ENCODE results near the gene AFF2. TPM values are rescaled to one million over a fixed set of nuclear protein-coding genes. Genes with fewer than 3 reads are reported as not detected.

AFF2 gene
- total RNA-seq, 1 experiment from 2014 or later = 0.05 TPM

- intact Hi-C loops (cut with micrococcal nuclease) = no loop called here
- POLR2A ChIA-PET = no interaction called here
- no peaks in the 10 kb centered on the region for H3K9me3 ChIP-seq (ENCODE audit: control insufficient read depth in 1 of 2, insufficient read depth in 1 of 2, low read depth in 1 of 2, low read length in 2 of 2)
Measured at GRCh38 chrX:148682206-148682605, 181.8 kb downstream of the AFF2 start.

More at GRCh38 chrX:148682206-148682605, 181.8 kb downstream of the AFF2 start:
- no peaks in the 10 kb centered on the region for H3K9me2 ChIP-seq (ENCODE audit: insufficient read depth)
- H3K79me2 ChIP-seq (ENCODE audit: insufficient read depth, low read length) = no peaks in the 10 kb centered on the region
- no TSS peak for BruUV-seq (replicated peaks)
- H3K4me2 ChIP-seq (ENCODE audit: low read length) = no peak overlapping the region
- no peak for DNase-seq (ENCODE audit: low read depth, low spot score)
- no peak overlapping the region for H3K27ac ChIP-seq (ENCODE audit: low read depth, low read length)
- ChIA-PET RAD21 (ENCODE audit: low non-redundant PET in 1 of 2, low total read pairs in 2 of 2, uncharacterized antibody in 2 of 2, unreplicated experiment in 2 of 2) (no interaction called here), CTCF (no interaction called here)
- H2AFZ ChIP-seq (ENCODE audit: low read depth, low read length, poor library complexity, severe bottlenecking) = no peak overlapping the region
- H4K20me1 ChIP-seq (ENCODE audit: insufficient read depth) = no peaks in the 10 kb centered on the region
- no peak overlapping the region for H3K9ac ChIP-seq (ENCODE audit: low read length)
- no peak overlapping the region for H3K4me3 ChIP-seq (replicated peaks in 1 of 2; ENCODE audit: low read depth in 1 of 2, low read length in 2 of 2)
- ATAC-seq = no peak
- TF ChIP-seq ELF1 (IDR thresholded peaks at IDR 0.05; ENCODE audit: borderline replicate concordance, low read depth) = no peak
- TF ChIP-seq POLR2AphosphoS5 (IDR thresholded peaks at IDR 0.05; ENCODE audit: low read depth, low read length) = no peak
- TF ChIP-seq, protein P1, sequence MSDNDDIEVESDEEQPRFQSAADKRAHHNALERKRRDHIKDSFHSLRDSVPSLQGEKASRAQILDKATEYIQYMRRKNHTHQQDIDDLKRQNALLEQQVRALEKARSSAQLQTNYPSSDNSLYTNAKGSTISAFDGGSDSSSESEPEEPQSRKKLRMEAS (IDR thresholded peaks at IDR 0.05) = no peak
- no peak for TF ChIP-seq RAD21 (IDR thresholded peaks at IDR 0.05; ENCODE audit: low read depth)
- TF ChIP-seq ZFX (IDR thresholded peaks at IDR 0.05) = no peak
- TF ChIP-seq ZNF274 (IDR thresholded peaks at IDR 0.05; ENCODE audit: low read depth, low read length) = no peak
- TF ChIP-seq SRF (IDR thresholded peaks at IDR 0.05; ENCODE audit: low read depth) = no peak
- no peak for TF ChIP-seq ZBTB33 (IDR thresholded peaks at IDR 0.05; ENCODE audit: extremely low read depth, insufficient replicate concordance, low read length)
- no peak for TF ChIP-seq TCF7L2 (IDR thresholded peaks at IDR 0.05; ENCODE audit: borderline replicate concordance, extremely low read depth, insufficient read depth, insufficient read length)
- no peaks in the 10 kb centered on the region for H3K27me3 ChIP-seq (ENCODE audit: insufficient read depth, low read length)
- H3K4me1 ChIP-seq (ENCODE audit: control insufficient read depth in 1 of 2, insufficient read depth in 2 of 2, low read length in 2 of 2) = no peaks in the 10 kb centered on the region
- H3K36me3 ChIP-seq (ENCODE audit: control insufficient read depth in 1 of 2, insufficient read depth in 2 of 2, low read length in 2 of 2) = no peaks in the 10 kb centered on the region

Data from HCT116 (cell line).